HCT116 (cell line): ENCODE results near the gene SSB.

ENCODE experiments used
- CEBPB ChIP-seq: IDR thresholded peaks from 2 replicates; pipeline ENCODE4 v1.6.1; 2012; ENCODE audit warnings: low read depth
- CTCF ChIP-seq, 3 experiments: fragments of 200-600 bp in 1 of 3; sonication (generic) in 1 of 3; IDR thresholded peaks in 2 of 3; conservative IDR thresholded peaks in 1 of 3; 2 replicates each; pipeline ENCODE4 v1.5.1; 2012 to 2017; ENCODE audit warnings: low read depth in 2 of 3, low read length in 2 of 3, antibody characterized with exemption in 1 of 3, borderline replicate concordance in 1 of 3, control low read depth in 1 of 3, mild to moderate bottlenecking in 1 of 3, mixed read lengths in 1 of 3, mixed run types in 1 of 3, moderate library complexity in 1 of 3; ENCODE audit not compliant: insufficient read depth in 1 of 3
- EZH2phosphoT487 ChIP-seq: fragments of 200-600 bp; IDR thresholded peaks from 2 replicates; pipeline ENCODE4 v1.6.1; 2018; ENCODE audit warnings: antibody characterized with exemption, borderline replicate concordance
- JUND ChIP-seq: IDR thresholded peaks from 2 replicates; pipeline ENCODE4 v1.6.1; 2012
- MAX ChIP-seq: IDR thresholded peaks from 2 replicates; pipeline ENCODE4 v1.6.1; 2012
- POLR2A ChIP-seq: IDR thresholded peaks from 2 replicates; pipeline ENCODE4 v1.7.0; 2011; ENCODE audit warnings: borderline replicate concordance; ENCODE audit not compliant: insufficient read depth, insufficient read length; ENCODE audit errors: extremely low read depth
- POLR2AphosphoS5 ChIP-seq: IDR thresholded peaks from 2 replicates; pipeline ENCODE4 v1.6.1; 2011; ENCODE audit warnings: mild to moderate bottlenecking, low read depth, low read length, moderate library complexity
- SP1 ChIP-seq: IDR thresholded peaks from 2 replicates; pipeline ENCODE4 v1.6.1; 2012; ENCODE audit warnings: low read depth
- ZNF274 ChIP-seq: fragments of 200-500 bp; sonication (Bioruptor generic); IDR thresholded peaks from 2 replicates; pipeline ENCODE4 v1.6.1; 2014; ENCODE audit warnings: mild to moderate bottlenecking, low read depth, low read length, inconsistent platforms

- TF ChIP-seq POLR2AphosphoS5 (no peak), ZNF274 (no peak), CTCF (IDR thresholded peaks at IDR 0.05 in 2 of 3, conservative IDR thresholded peaks at IDR 0.05 in 1 of 3; ENCODE audit: borderline replicate concordance in 1 of 3, insufficient read depth in 1 of 3, low read depth in 2 of 3, low read length in 2 of 3) (no peak), POLR2A (no peak), EZH2phosphoT487 (no peak), CEBPB (no peak), JUND (no peak), MAX (no peak), SP1 (no peak)
Observed at GRCh38 chr2:169768262-169768995, 30.2 kb upstream of the SSB start.
